ENCODE measurements around the gene TEN1. TPM values are rescaled to one million over a fixed set of nuclear protein-coding genes. Genes with fewer than 3 reads are reported as not detected.

The TEN1 gene
- polyA plus RNA-seq, 3 donors, result 23.5 to 27.0 (median 25.5) TPM

DNA sequence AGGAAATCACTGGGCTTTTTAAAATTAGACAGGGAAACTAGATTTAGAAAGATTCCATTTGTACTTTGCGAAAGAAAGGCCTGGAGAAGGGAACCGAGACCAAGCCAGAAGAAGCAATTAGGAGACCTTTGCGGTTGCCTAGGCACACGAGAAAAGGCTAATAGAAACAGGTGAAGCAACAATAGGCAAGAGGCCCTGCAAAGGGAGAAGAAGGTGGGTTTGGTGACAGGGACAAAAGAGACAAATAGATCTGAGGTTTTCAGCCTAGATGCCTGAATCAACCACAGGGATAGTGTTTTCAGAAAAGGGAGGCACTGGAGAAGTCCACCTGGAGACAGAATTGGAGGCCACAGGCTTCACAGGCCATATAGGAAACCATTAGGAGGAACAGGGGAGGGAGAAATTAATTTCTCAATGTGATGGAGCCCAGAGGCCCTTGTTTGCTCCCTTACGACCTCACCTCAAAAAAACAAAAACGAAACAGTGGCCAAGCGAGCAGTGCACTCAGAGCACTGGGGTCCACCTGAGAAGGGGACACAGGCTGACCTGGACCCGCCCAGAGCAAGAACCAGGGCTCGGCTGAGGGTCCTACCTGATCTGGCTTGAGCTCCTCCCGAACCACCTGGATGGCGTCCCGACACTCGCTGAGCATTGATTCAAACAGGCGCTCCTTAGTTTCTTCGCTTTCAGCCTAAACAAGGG, 70.9 kb downstream of the TEN1 start:
- no peak for DNase-seq

Other genes with a start within 250 kb of the TEN1 start
- 10 to 100 TPM; 33.7 to 40.4 (median 38.3) TPM for gene GALK1, start 214.0 kb upstream of the TEN1 start, polyA plus RNA-seq (ENCODE audit: insufficient read length in 3 of 3)
- 10 to 100 TPM; 42.3 to 55.1 (median 46.7) TPM for gene UNK, start 194.4 kb upstream of the TEN1 start, polyA plus RNA-seq (ENCODE audit: insufficient read length in 3 of 3)
- gene UNC13D, start 134.8 kb upstream of the TEN1 start, polyA plus RNA-seq (ENCODE audit: insufficient read length in 3 of 3), result 1 to 10 TPM; 4.8 to 6.6 (median 6.3) TPM
- gene WBP2, start 123.9 kb upstream of the TEN1 start, polyA plus RNA-seq (ENCODE audit: insufficient read length in 3 of 3), result 10 to 100 TPM; 82.9 to 89.7 (median 88.1) TPM
- 1 to 10 TPM; 7.5 to 9.5 (median 7.8) TPM for gene TRIM47, start 100.7 kb upstream of the TEN1 start, polyA plus RNA-seq (ENCODE audit: insufficient read length in 3 of 3)
- gene TRIM65, start 82.3 kb upstream of the TEN1 start, polyA plus RNA-seq (ENCODE audit: insufficient read length in 3 of 3), result 10 to 100 TPM; 14.6 to 16.7 (median 16.3) TPM
- gene MRPL38, start 74.4 kb upstream of the TEN1 start, polyA plus RNA-seq (ENCODE audit: insufficient read length in 3 of 3), result 100 to 1,000 TPM in 1 of 3 donors, 10 to 100 TPM in 2; 91.2 to 114 (median 97.4) TPM
- 10 to 100 TPM in 2 of 3 donors, 1 to 10 TPM in 1; 9.7 to 13.3 (median 13.1) TPM for gene FBF1, start 38.2 kb upstream of the TEN1 start, polyA plus RNA-seq (ENCODE audit: insufficient read length in 3 of 3)
- 10 to 100 TPM; 30.1 to 42.2 (median 35.1) TPM for gene ACOX1, start 74 bp upstream of the TEN1 start, polyA plus RNA-seq (ENCODE audit: insufficient read length in 3 of 3)
- 10 to 100 TPM; 17.4 to 23.0 (median 21.9) TPM for gene CDK3, start 21.6 kb downstream of the TEN1 start, polyA plus RNA-seq (ENCODE audit: insufficient read length in 3 of 3)
- gene EVPL, start 48.1 kb downstream of the TEN1 start, polyA plus RNA-seq (ENCODE audit: insufficient read length in 3 of 3), result 10 to 100 TPM; 24.4 to 25.9 (median 25.4) TPM
- gene SRP68, start 93.3 kb downstream of the TEN1 start, polyA plus RNA-seq (ENCODE audit: insufficient read length in 3 of 3), result 100 to 1,000 TPM in 2 of 3 donors, 10 to 100 TPM in 1; 97.6 to 109 (median 106) TPM
- under 1 TPM; 0.24 to 0.87 (median 0.33) TPM for gene GALR2, start 95.5 kb downstream of the TEN1 start, polyA plus RNA-seq (ENCODE audit: insufficient read length in 3 of 3)
- 10 to 100 TPM; 13.4 to 30.9 (median 27.1) TPM for gene ZACN, start 99.9 kb downstream of the TEN1 start, polyA plus RNA-seq (ENCODE audit: insufficient read length in 3 of 3)
- gene EXOC7, start 124.5 kb downstream of the TEN1 start, polyA plus RNA-seq (ENCODE audit: insufficient read length in 3 of 3), result 100 to 1,000 TPM; 141 to 194 (median 166) TPM
- 10 to 100 TPM; 28.2 to 31.7 (median 31.5) TPM for gene FOXJ1, start 162.0 kb downstream of the TEN1 start, polyA plus RNA-seq (ENCODE audit: insufficient read length in 3 of 3)